GM23248 (cell line): ENCODE data around the gene COA3. TPM values are rescaled to one million over a fixed set of nuclear protein-coding genes. Genes with fewer than 3 reads are reported as not detected.

Experiments
- DNase-seq: peaks from one replicate; pipeline ENCODE4 v3.0.0-alpha.2; 2015
- H2AFZ ChIP-seq: fragments of 200-600 bp; sonication (generic); 2 replicates; pipeline ENCODE4 v1.6.1; 2016; ENCODE audit warnings: antibody characterized with exemption
- H3F3A ChIP-seq: fragments of 200-600 bp; sonication (generic); 2 replicates; pipeline ENCODE4 v1.6.1; 2016; ENCODE audit warnings: mild to moderate bottlenecking, antibody characterized with exemption, mixed run types; ENCODE audit not compliant: insufficient read depth
- H3K27ac ChIP-seq: fragments of 200-600 bp; sonication (generic); 2 replicates; pipeline ENCODE4 v1.5.1; 2016; ENCODE audit warnings: mild to moderate bottlenecking
- H3K27me3 ChIP-seq: fragments of 200-600 bp; sonication (generic); replicated peaks from 2 replicates; pipeline ENCODE4 v1.6.1; 2016; ENCODE audit warnings: mild to moderate bottlenecking; ENCODE audit not compliant: insufficient read depth
- H3K36me3 ChIP-seq: fragments of 200-600 bp; sonication (generic); 2 replicates; pipeline ENCODE4 v1.6.1; 2016; ENCODE audit warnings: low read depth, mild to moderate bottlenecking
- H3K4me1 ChIP-seq: fragments of 200-600 bp; sonication (generic); 2 replicates; pipeline ENCODE4 v1.6.1; 2016; ENCODE audit warnings: mild to moderate bottlenecking; ENCODE audit not compliant: insufficient read depth
- H3K4me2 ChIP-seq: fragments of 200-600 bp; sonication (generic); one replicate; pipeline ENCODE4 v1.6.1; 2016; ENCODE audit warnings: mild to moderate bottlenecking; ENCODE audit not compliant: unreplicated experiment
- H3K4me3 ChIP-seq: fragments of 200-600 bp; sonication (generic); 2 replicates; pipeline ENCODE4 v1.5.1; 2016; ENCODE audit warnings: mild to moderate bottlenecking
- H3K79me2 ChIP-seq: fragments of 200-600 bp; sonication (generic); 2 replicates; pipeline ENCODE4 v1.6.1; 2016; ENCODE audit warnings: mild to moderate bottlenecking; ENCODE audit not compliant: insufficient read depth
- H3K9ac ChIP-seq: fragments of 200-600 bp; sonication (generic); 2 replicates; pipeline ENCODE4 v1.6.1; 2016; ENCODE audit warnings: mild to moderate bottlenecking
- H3K9me2 ChIP-seq: fragments of 200-600 bp; sonication (generic); 2 replicates; pipeline ENCODE4 v1.6.1; 2016; ENCODE audit warnings: mixed run types, mild to moderate bottlenecking, moderate library complexity; ENCODE audit not compliant: insufficient read depth
- H3K9me3 ChIP-seq: fragments of 200-600 bp; sonication (generic); one replicate; pipeline ENCODE4 v1.6.1; 2017; ENCODE audit warnings: low read depth
- H4K20me1 ChIP-seq: fragments of 200-600 bp; sonication (generic); 2 replicates; pipeline ENCODE4 v1.6.0; 2016; ENCODE audit not compliant: insufficient read depth
- EZH2 ChIP-seq: fragments of 200-600 bp; sonication (generic); IDR thresholded peaks from 2 replicates; pipeline ENCODE4 v1.6.1; 2018; ENCODE audit warnings: antibody characterized with exemption, mild to moderate bottlenecking; ENCODE audit not compliant: insufficient read depth, poor library complexity, severe bottlenecking
- EZH2phosphoT487 ChIP-seq: fragments of 200-600 bp; sonication (generic); IDR thresholded peaks from 2 replicates; pipeline ENCODE4 v1.6.1; 2018; ENCODE audit warnings: antibody characterized with exemption, moderate library complexity, mild to moderate bottlenecking, low read depth; ENCODE audit not compliant: insufficient read depth
- WGBS, 2 experiments: methylation state at CpG; one replicate each; pipeline ENCODE4 v1.1.6; 2015 to 2017; ENCODE audit warnings: low lambda C conversion rate in 2 of 2, low coverage in 1 of 2; ENCODE audit errors: missing lambda C conversion rate in 2 of 2; 5-methylcytosine and 5-hydroxymethylcytosine counted together
- in situ Hi-C: fragments of 300-500 bp; cut with MboI; formaldehyde crosslinking; loops from 2 replicates; pipeline ENCODE4 v1.15.0; 2020
- polyA plus RNA-seq: library from polyadenylated mRNA; unstranded; fragments of >200 nt; fragmentation: Nextera tagmentation; extraction: Ambion mirVana; gene quantifications from 2 replicates; pipeline ENCODE4 v1.2.1, GENCODE V29; 2016
- total RNA-seq: library from RNA; depleted of rRNA; stranded (reverse); fragments of >200 nt; shearing (Covaris generic); gene quantifications from 2 replicates; pipeline ENCODE4 v1.2.3, GENCODE V29; 2014

Gene COA3
- total and polyA plus RNA-seq, 2 experiments from 2014 or later, result 48.0 to 125 TPM

GRCh38 chr17:42809250-42809649, 10.7 kb upstream of the COA3 start:
- no peaks in the 10 kb centered on the region; the same call in 1 of the 2 replicates for H3K79me2 ChIP-seq
- 3 to 4% methylated on average over 3 of the region's 3 CpGs for WGBS, 2 experiments
- no peaks in the 10 kb centered on the region for H3K9me2 ChIP-seq
- H3K4me1 ChIP-seq, result peaks cover 19% of the 10 kb centered on the region
- DNase-seq, result peak; percentile 96
- H4K20me1 ChIP-seq, result no peaks in the 10 kb centered on the region
- H3K4me2 ChIP-seq, result peak overlapping the region; percentile 60
- H3K27me3 ChIP-seq, result no peaks in the 10 kb centered on the region
- H3K36me3 ChIP-seq, result peaks cover 29% of the 10 kb centered on the region
- in situ Hi-C loops, result no loop called here
- H2AFZ ChIP-seq, result no peak overlapping the region
- H3F3A ChIP-seq, result peaks cover 34% of the 10 kb centered on the region
- peak overlapping the region; percentile 76 for H3K27ac ChIP-seq
- no peaks in the 10 kb centered on the region for H3K9me3 ChIP-seq
- H3K9ac ChIP-seq, result peak overlapping the region; percentile 55
- no peak overlapping the region for H3K4me3 ChIP-seq
- TF ChIP-seq EZH2, result no peak
- TF ChIP-seq EZH2phosphoT487, result no peak

- in situ Hi-C loops, result no loop called here
- Histone ChIP-seq H3K4me1 (peaks cover 15% of the 10 kb centered on the region), H3F3A (peaks cover 25% of the 10 kb centered on the region), H4K20me1 (no peaks in the 10 kb centered on the region), H3K9me2 (no peaks in the 10 kb centered on the region), H3K79me2 (no peaks in the 10 kb centered on the region), H3K4me3 (no peak overlapping the region), H3K27ac (no peak overlapping the region), H3K9ac (no peak overlapping the region), H3K27me3 (no peaks in the 10 kb centered on the region), H3K36me3 (peaks cover 14% of the 10 kb centered on the region), H3K9me3 (no peaks in the 10 kb centered on the region), H3K4me2 (no peak overlapping the region), H2AFZ (no peak overlapping the region)
- no peak for TF ChIP-seq EZH2
- TF ChIP-seq EZH2phosphoT487, result no peak
- no peak for DNase-seq
- WGBS, 2 experiments, result 100% methylated on average over 1 of the region's 1 CpG
Observed at GRCh38 chr17:42806249-42806648, 7.7 kb upstream of the COA3 start.

- H4K20me1 ChIP-seq, result no peaks in the 10 kb centered on the region
- H3K9me3 ChIP-seq, result no peaks in the 10 kb centered on the region
- no peak overlapping the region for H3K9ac ChIP-seq
- H3K4me3 ChIP-seq, result no peak overlapping the region
- no peaks in the 10 kb centered on the region for H3K9me2 ChIP-seq
- H3K36me3 ChIP-seq, result peaks cover 1% of the 10 kb centered on the region; the same call in 1 of the 2 replicates
- no peak overlapping the region for H3K4me2 ChIP-seq
- no peaks in the 10 kb centered on the region for H3K27me3 ChIP-seq
- H3K27ac ChIP-seq, result no peak overlapping the region
- H2AFZ ChIP-seq, result no peak overlapping the region
- no peak for DNase-seq
- H3K79me2 ChIP-seq, result no peaks in the 10 kb centered on the region
- peaks cover 14% of the 10 kb centered on the region for H3F3A ChIP-seq
- H3K4me1 ChIP-seq, result peaks cover 13% of the 10 kb centered on the region
- no peak for TF ChIP-seq EZH2phosphoT487
- 94 to 97% methylated on average over 1 of the region's 1 CpG for WGBS, 2 experiments
- in situ Hi-C loops, result no loop called here
Observed at GRCh38 chr17:42804918-42805367, 6.4 kb upstream of the COA3 start.

- Histone ChIP-seq H3K9ac (no peak overlapping the region), H4K20me1 (no peaks in the 10 kb centered on the region), H3F3A (no peaks in the 10 kb centered on the region), H3K4me2 (no peak overlapping the region), H3K4me3 (no peak overlapping the region), H3K4me1 (no peaks in the 10 kb centered on the region), H3K36me3 (no peaks in the 10 kb centered on the region), H3K79me2 (peaks cover under 1% of the 10 kb centered on the region; the same call in 1 of the 2 replicates), H2AFZ (no peak overlapping the region), H3K9me3 (no peaks in the 10 kb centered on the region), H3K27me3 (no peaks in the 10 kb centered on the region), H3K27ac (no peak overlapping the region), H3K9me2 (no peaks in the 10 kb centered on the region)
- no peak for DNase-seq
- TF ChIP-seq EZH2, result no peak
- no peak for TF ChIP-seq EZH2phosphoT487
- WGBS, 2 experiments, result 68 to 72% methylated on average over 2 of the region's 2 CpGs
- in situ Hi-C loops, result no loop called here
Observed at GRCh38 chr17:42803074-42803883, 4.8 kb upstream of the COA3 start.
